ENCODE data around the gene BTBD8. TPM values are rescaled to one million over a fixed set of nuclear protein-coding genes. Genes with fewer than 3 reads are reported as not detected.

BTBD8 gene
- 10 to 100 TPM in 1 of 6 donors, 1 to 10 TPM in 4, under 1 TPM in 1; 0.76 to 17.8 (median 4.2) TPM for total RNA-seq

DNA sequence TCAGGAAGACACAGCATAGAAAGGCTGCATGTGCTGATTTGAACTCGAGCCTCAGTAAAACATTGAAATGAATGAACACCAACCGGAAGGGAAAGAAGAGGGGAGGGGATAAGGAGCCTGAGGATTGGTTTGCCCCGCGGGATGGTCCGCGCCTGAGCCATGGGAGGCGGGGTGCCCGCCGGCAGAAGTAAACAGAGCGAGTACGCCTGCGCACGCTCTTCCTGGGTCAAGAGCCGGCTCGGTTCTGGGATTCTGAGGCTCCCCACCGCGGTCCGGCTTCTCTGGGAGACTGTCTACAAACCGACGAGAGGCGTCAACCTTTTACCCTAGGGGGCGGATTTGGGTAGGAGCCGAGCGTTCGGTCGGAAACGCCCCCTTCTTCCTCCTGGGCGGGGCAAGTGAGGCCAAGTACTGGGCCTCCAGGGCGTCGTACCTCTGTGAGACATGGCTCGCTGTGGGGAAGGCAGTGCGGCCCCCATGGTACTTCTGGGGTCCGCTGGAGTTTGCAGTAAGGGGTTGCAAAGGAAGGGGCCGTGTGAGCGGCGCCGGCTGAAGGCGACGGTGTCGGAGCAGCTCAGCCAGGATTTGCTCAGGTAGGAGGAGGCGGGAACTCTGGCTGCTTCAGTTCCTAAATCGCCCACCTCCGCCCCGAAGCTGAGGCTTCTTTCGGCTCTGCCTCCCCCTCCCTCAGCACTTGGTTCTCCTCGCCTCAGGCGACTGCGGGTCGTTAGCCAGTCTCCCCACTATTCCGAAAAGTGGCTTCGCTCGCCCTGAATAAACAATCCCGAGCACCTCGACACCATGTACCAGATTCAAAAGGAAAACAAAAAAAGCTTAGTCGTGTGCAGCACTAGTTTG lies at the start of gene BTBD8:
Gene BTBD8, plus strand, starts transcription at position 218 of the 858 bp plus-strand sequence. Its CDS starts 227 bp downstream, at position 445.
- H3K9me3 ChIP-seq: peaks cover 0 to 3% (median 1%) of the 10 kb centered on the region in 4 donors
- H3K36me3 ChIP-seq: no peaks in the 10 kb centered on the region
- peak in 3 of 4 donors; percentile 19 to 73 (median 48) for TF ChIP-seq POLR2A (IDR thresholded peaks at IDR 0.05)
- peak; percentile 24 to 68 for TF ChIP-seq POLR2AphosphoS5 (IDR thresholded peaks at IDR 0.05)
- TF ChIP-seq EP300 (IDR thresholded peaks at IDR 0.05): no peak
- peak in 1 of 6 experiments; percentile 16 for TF ChIP-seq CTCF (IDR thresholded peaks at IDR 0.05)
- 0 to 1% methylated on average over 22 to 50 of the region's 55 CpGs for WGBS, 2 donors
- peak within 1 kb of the TSS; percentile 63 to 84 (median 77) for H3K27ac ChIP-seq
- ATAC-seq (ENCODE audit: low FRiP score in 2 of 2) (peak; percentile 94 to 97), DNase-seq (peak; percentile 85 to 89)
- peak within 1 kb of the TSS; percentile 61 to 82 (median 70) for H3K4me3 ChIP-seq
- no peaks in the 10 kb centered on the region for H3K27me3 ChIP-seq
- peaks cover 3 to 12% (median 9%) of the 10 kb centered on the region in 4 donors for H3K4me1 ChIP-seq

DNA sequence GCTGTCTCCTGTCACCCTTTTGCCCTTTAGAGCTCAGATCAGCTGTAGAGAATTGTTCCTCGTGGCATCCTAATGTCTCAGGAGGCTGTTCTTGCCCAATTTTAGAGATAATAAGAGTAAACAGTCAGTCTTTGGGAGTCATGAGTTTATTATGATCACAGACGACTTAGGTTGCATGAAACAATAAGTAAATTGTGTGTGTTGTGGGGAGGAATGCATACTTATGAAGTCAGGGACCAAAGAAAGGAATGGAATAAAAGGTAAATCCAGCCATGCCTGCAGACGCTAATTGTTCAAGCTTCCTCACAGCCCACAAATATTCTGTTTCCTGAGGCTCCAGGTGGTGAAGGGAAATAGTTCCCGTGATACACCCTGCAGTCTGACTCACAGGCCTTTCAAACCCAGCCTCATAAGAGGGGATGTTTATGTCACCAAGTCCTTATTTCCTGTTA lies 49.5 kb upstream of the BTBD8 start:
- peak overlapping the region in 2 of 4 donors; percentile 58 for H3K4me3 ChIP-seq
- no peak for ATAC-seq (ENCODE audit: low FRiP score in 2 of 2)
- no peak overlapping the region for H3K27ac ChIP-seq
- no peak for DNase-seq
- peaks cover 0 to 5% (median 2%) of the 10 kb centered on the region in 4 donors for H3K27me3 ChIP-seq
- no peaks in the 10 kb centered on the region for H3K9me3 ChIP-seq
- H3K4me1 ChIP-seq: peaks cover 4 to 14% (median 9%) of the 10 kb centered on the region in 4 donors
- H3K36me3 ChIP-seq: no peaks in the 10 kb centered on the region
- TF ChIP-seq POLR2A (IDR thresholded peaks at IDR 0.05): no peak
- no peak for TF ChIP-seq EP300 (IDR thresholded peaks at IDR 0.05)
- no peak for TF ChIP-seq POLR2AphosphoS5 (IDR thresholded peaks at IDR 0.05)
- 20 to 38% methylated on average over 4 of the region's 4 CpGs for WGBS, 2 donors

GRCh38 chr1:92031281-92032110 lies 48.6 kb upstream of the BTBD8 start:
- no peak for ATAC-seq (ENCODE audit: low FRiP score in 2 of 2)
- 82 to 86% methylated on average over 6 of the region's 6 CpGs for WGBS, 2 donors

GRCh38 chr1:92037400-92037799 lies 42.7 kb upstream of the BTBD8 start:
- WGBS, 2 donors: 70 to 86% methylated on average over 6 of the region's 6 CpGs
- no peak overlapping the region for H3K4me3 ChIP-seq
- no peak for DNase-seq

More at GRCh38 chr1:92031281-92032110, 48.6 kb upstream of the BTBD8 start:
- peaks cover 4 to 14% (median 9%) of the 10 kb centered on the region in 4 donors for H3K4me1 ChIP-seq
- no peak for DNase-seq
- H3K27ac ChIP-seq: no peak overlapping the region
- H3K4me3 ChIP-seq: no peak overlapping the region
- no peak for TF ChIP-seq POLR2AphosphoS5 (IDR thresholded peaks at IDR 0.05)
- no peak for TF ChIP-seq CTCF (IDR thresholded peaks at IDR 0.05)
- TF ChIP-seq EP300 (IDR thresholded peaks at IDR 0.05): no peak
- no peak for TF ChIP-seq POLR2A (IDR thresholded peaks at IDR 0.05)
- H3K36me3 ChIP-seq: no peaks in the 10 kb centered on the region
- peaks cover 0 to 5% (median 2%) of the 10 kb centered on the region in 4 donors for H3K27me3 ChIP-seq
- no peaks in the 10 kb centered on the region for H3K9me3 ChIP-seq

More at GRCh38 chr1:92037400-92037799, 42.7 kb upstream of the BTBD8 start:
- no peak for ATAC-seq (ENCODE audit: low FRiP score in 2 of 2)
- H3K36me3 ChIP-seq: no peaks in the 10 kb centered on the region
- H3K9me3 ChIP-seq: no peaks in the 10 kb centered on the region
- no peaks in the 10 kb centered on the region for H3K4me1 ChIP-seq
- no peak for TF ChIP-seq POLR2AphosphoS5 (IDR thresholded peaks at IDR 0.05)
- TF ChIP-seq POLR2A (IDR thresholded peaks at IDR 0.05): no peak
- TF ChIP-seq EP300 (IDR thresholded peaks at IDR 0.05): no peak
- no peak for TF ChIP-seq CTCF (IDR thresholded peaks at IDR 0.05)
- H3K27me3 ChIP-seq: no peaks in the 10 kb centered on the region
- no peak overlapping the region for H3K27ac ChIP-seq
